Loucy (cell line): Measurements from ENCODE around the gene TRPT1.

ENCODE experiments used
- H2AFZ ChIP-seq: fragments of 200-600 bp; sonication (generic); 2 replicates; pipeline ENCODE4 v1.6.0; 2016; ENCODE audit warnings: antibody characterized with exemption, mild to moderate bottlenecking, low read length, moderate library complexity
- H3F3A ChIP-seq: fragments of 200-600 bp; 2 replicates; pipeline ENCODE4 v1.6.0; 2016; ENCODE audit warnings: antibody characterized with exemption, low read depth, mild to moderate bottlenecking
- H3K27me3 ChIP-seq: fragments of 200-600 bp; sonication (generic); 2 replicates; pipeline ENCODE4 v1.6.1; 2014; ENCODE audit warnings: low read length, mild to moderate bottlenecking; ENCODE audit not compliant: insufficient read depth, poor library complexity, severe bottlenecking
- H3K36me3 ChIP-seq: fragments of 200-600 bp; sonication (generic); 2 replicates; pipeline ENCODE4 v1.6.1; 2016; ENCODE audit warnings: low read length; ENCODE audit not compliant: insufficient read depth
- H3K4me1 ChIP-seq: fragments of 200-600 bp; sonication (generic); 2 replicates; pipeline ENCODE4 v1.5.1; 2014; ENCODE audit warnings: low read length, mild to moderate bottlenecking; ENCODE audit not compliant: insufficient read depth, poor library complexity, severe bottlenecking
- H3K4me2 ChIP-seq: fragments of 200-600 bp; sonication (generic); 2 replicates; pipeline ENCODE4 v1.6.0; 2014; ENCODE audit warnings: antibody characterized with exemption, low read length, low read depth, mild to moderate bottlenecking; ENCODE audit not compliant: poor library complexity, severe bottlenecking
- H3K4me3 ChIP-seq: fragments of 200-600 bp; sonication (generic); 2 replicates; pipeline ENCODE4 v1.5.1; 2014; ENCODE audit warnings: low read length, mild to moderate bottlenecking, mixed read lengths; ENCODE audit not compliant: poor library complexity, severe bottlenecking
- H3K79me2 ChIP-seq: fragments of 200-600 bp; sonication (generic); 2 replicates; pipeline ENCODE4 v1.6.1; 2014; ENCODE audit warnings: low read length; ENCODE audit not compliant: insufficient read depth
- H3K9ac ChIP-seq: fragments of 200-600 bp; sonication (generic); 2 replicates; pipeline ENCODE4 v1.6.0; 2014; ENCODE audit warnings: mild to moderate bottlenecking, low read depth, low read length, moderate library complexity; ENCODE audit not compliant: poor library complexity, severe bottlenecking
- H3K9me2 ChIP-seq: fragments of 200-600 bp; sonication (generic); replicated peaks from 2 replicates; pipeline ENCODE4 v1.6.1; 2016; ENCODE audit warnings: low read depth, low read length, mixed read lengths
- H3K9me3 ChIP-seq: fragments of 200-600 bp; sonication (generic); 2 replicates; pipeline ENCODE4 v1.6.1; 2014; ENCODE audit warnings: mild to moderate bottlenecking, antibody characterized with exemption, low read length, low read depth; ENCODE audit not compliant: insufficient read depth
- H4K20me1 ChIP-seq: fragments of 200-600 bp; sonication (generic); 2 replicates; pipeline ENCODE4 v1.6.0; 2014; ENCODE audit warnings: antibody characterized with exemption, low read length, mild to moderate bottlenecking; ENCODE audit not compliant: insufficient read depth, poor library complexity, severe bottlenecking
- CTCF ChIP-seq: fragments of 200-600 bp; sonication (generic); conservative IDR thresholded peaks from 2 replicates; pipeline ENCODE4 v1.5.1; 2014; ENCODE audit warnings: mild to moderate bottlenecking, antibody characterized with exemption, low read length
- EZH2phosphoT487 ChIP-seq: fragments of 200-600 bp; IDR thresholded peaks from 2 replicates; pipeline ENCODE4 v1.6.1; 2018; ENCODE audit warnings: antibody characterized with exemption, mild to moderate bottlenecking, moderate library complexity, borderline replicate concordance

TRPT1 gene

GRCh38 chr11:64261556-64262080 is 35.6 kb upstream of the TRPT1 start:
- H3K4me2 ChIP-seq: no peak overlapping the region
- no peaks in the 10 kb centered on the region for H3K79me2 ChIP-seq
- no peak overlapping the region for H3K4me3 ChIP-seq
- H3K9me3 ChIP-seq: no peaks in the 10 kb centered on the region
- H4K20me1 ChIP-seq: no peaks in the 10 kb centered on the region
- H3K9me2 ChIP-seq: no peaks in the 10 kb centered on the region
- H3K4me1 ChIP-seq: no peaks in the 10 kb centered on the region
- H2AFZ ChIP-seq: no peak overlapping the region
- H3K27me3 ChIP-seq: no peaks in the 10 kb centered on the region
- no peak overlapping the region for H3K9ac ChIP-seq
- TF ChIP-seq CTCF (no peak), EZH2phosphoT487 (no peak)
- no peaks in the 10 kb centered on the region for H3F3A ChIP-seq
- H3K36me3 ChIP-seq: no peaks in the 10 kb centered on the region

- TF ChIP-seq CTCF (no peak), EZH2phosphoT487 (no peak)
Measured at GRCh38 chr11:64260147-64260708, 34.2 kb upstream of the TRPT1 start.

GRCh38 chr11:64259533-64260067 is 33.6 kb upstream of the TRPT1 start:
- Histone ChIP-seq H4K20me1 (no peaks in the 10 kb centered on the region), H3K4me1 (no peaks in the 10 kb centered on the region), H3K4me3 (no peak overlapping the region), H3K9me2 (no peaks in the 10 kb centered on the region), H3K4me2 (no peak overlapping the region), H3K79me2 (no peaks in the 10 kb centered on the region), H2AFZ (no peak overlapping the region), H3K36me3 (no peaks in the 10 kb centered on the region), H3K9ac (no peak overlapping the region), H3K27me3 (no peaks in the 10 kb centered on the region), H3F3A (no peaks in the 10 kb centered on the region), H3K9me3 (no peaks in the 10 kb centered on the region)
- TF ChIP-seq EZH2phosphoT487: no peak
- TF ChIP-seq CTCF: no peak

More at GRCh38 chr11:64260147-64260708, 34.2 kb upstream of the TRPT1 start:
- Histone ChIP-seq H3K9me3 (no peaks in the 10 kb centered on the region), H3K36me3 (no peaks in the 10 kb centered on the region), H3K4me2 (no peak overlapping the region), H3K79me2 (no peaks in the 10 kb centered on the region), H3K4me3 (no peak overlapping the region), H2AFZ (no peak overlapping the region), H3K4me1 (no peaks in the 10 kb centered on the region), H3K9ac (no peak overlapping the region), H3F3A (no peaks in the 10 kb centered on the region), H3K9me2 (no peaks in the 10 kb centered on the region), H3K27me3 (no peaks in the 10 kb centered on the region), H4K20me1 (no peaks in the 10 kb centered on the region)
